Chondrocyte (in vitro differentiated cells): ENCODE results near the gene HAP1. TPM values are rescaled to one million over a fixed set of nuclear protein-coding genes. Genes with fewer than 3 reads are reported as not detected.
A peak's percentile ranks its signal among the peaks of the same experiment; 100 is the strongest.

Experiments used
- DNase-seq: peaks from one replicate; pipeline ENCODE4 v3.0.0; 2021; ENCODE audit warnings: mixed read lengths, low spot score
- H3K27ac Mint-ChIP-seq: one replicate; pipeline ENCODE4 v1.8.0; 2021; ENCODE audit warnings: mild to moderate bottlenecking, moderate library complexity, mixed read lengths; ENCODE audit not compliant: unreplicated experiment
- H3K27me3 Mint-ChIP-seq: 2 replicates; pipeline ENCODE4 v1.8.0; 2021; ENCODE audit warnings: low read depth, mixed read lengths
- H3K36me3 Mint-ChIP-seq: 2 replicates; pipeline ENCODE4 v1.8.0; 2021; ENCODE audit warnings: low read depth, mixed read lengths
- H3K4me1 Mint-ChIP-seq: 2 replicates; pipeline ENCODE4 v1.8.0; 2021; ENCODE audit warnings: low read depth, mild to moderate bottlenecking, mixed read lengths
- H3K4me3 Mint-ChIP-seq: one replicate; pipeline ENCODE4 v1.8.0; 2021; ENCODE audit warnings: mild to moderate bottlenecking, moderate library complexity, mixed read lengths; ENCODE audit not compliant: unreplicated experiment
- H3K9me3 Mint-ChIP-seq: 2 replicates; pipeline ENCODE4 v1.8.0; 2021; ENCODE audit warnings: low read depth, mixed read lengths
- total RNA-seq: library from RNA; stranded (reverse); gene quantifications from 3 replicates; pipeline ENCODE4 v1.2.1, GENCODE V29; 2021
- TF ChIP-seq, protein P1 (sequence below): fragments of 200-600 bp; sonication (generic); IDR thresholded peaks from 2 replicates; pipeline ENCODE4 v1.5.0; 2021; ENCODE audit warnings: antibody characterized with exemption, mild to moderate bottlenecking, moderate library complexity

HAP1 gene
- total RNA-seq, 1 donor from 2014 or later = not detected

GRCh38 chr17:41735744-41736143 is 1.3 kb upstream of the HAP1 start:
- H3K4me3 Mint-ChIP-seq = no peak overlapping the region

GRCh38 chr17:41734949-41735313 is 488 bp upstream of the HAP1 start:
- peaks cover 55% of the 10 kb centered on the region for H3K27me3 Mint-ChIP-seq
- no peak for DNase-seq
- H3K9me3 Mint-ChIP-seq = no peaks in the 10 kb centered on the region
- peak overlapping the region; percentile 59 for H3K4me3 Mint-ChIP-seq
- peaks cover 6% of the 10 kb centered on the region for H3K4me1 Mint-ChIP-seq
- H3K27ac Mint-ChIP-seq = no peak overlapping the region
- TF ChIP-seq, protein P1, sequence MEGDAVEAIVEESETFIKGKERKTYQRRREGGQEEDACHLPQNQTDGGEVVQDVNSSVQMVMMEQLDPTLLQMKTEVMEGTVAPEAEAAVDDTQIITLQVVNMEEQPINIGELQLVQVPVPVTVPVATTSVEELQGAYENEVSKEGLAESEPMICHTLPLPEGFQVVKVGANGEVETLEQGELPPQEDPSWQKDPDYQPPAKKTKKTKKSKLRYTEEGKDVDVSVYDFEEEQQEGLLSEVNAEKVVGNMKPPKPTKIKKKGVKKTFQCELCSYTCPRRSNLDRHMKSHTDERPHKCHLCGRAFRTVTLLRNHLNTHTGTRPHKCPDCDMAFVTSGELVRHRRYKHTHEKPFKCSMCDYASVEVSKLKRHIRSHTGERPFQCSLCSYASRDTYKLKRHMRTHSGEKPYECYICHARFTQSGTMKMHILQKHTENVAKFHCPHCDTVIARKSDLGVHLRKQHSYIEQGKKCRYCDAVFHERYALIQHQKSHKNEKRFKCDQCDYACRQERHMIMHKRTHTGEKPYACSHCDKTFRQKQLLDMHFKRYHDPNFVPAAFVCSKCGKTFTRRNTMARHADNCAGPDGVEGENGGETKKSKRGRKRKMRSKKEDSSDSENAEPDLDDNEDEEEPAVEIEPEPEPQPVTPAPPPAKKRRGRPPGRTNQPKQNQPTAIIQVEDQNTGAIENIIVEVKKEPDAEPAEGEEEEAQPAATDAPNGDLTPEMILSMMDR = no peak
- peaks cover 4% of the 10 kb centered on the region for H3K36me3 Mint-ChIP-seq

More at GRCh38 chr17:41735744-41736143, 1.3 kb upstream of the HAP1 start:
- TF ChIP-seq, protein P1 = no peak
- peaks cover 4% of the 10 kb centered on the region for H3K36me3 Mint-ChIP-seq
- H3K27ac Mint-ChIP-seq = no peak overlapping the region
- peaks cover 47% of the 10 kb centered on the region for H3K27me3 Mint-ChIP-seq
- H3K9me3 Mint-ChIP-seq = no peaks in the 10 kb centered on the region
- no peak for DNase-seq
- peaks cover 6% of the 10 kb centered on the region for H3K4me1 Mint-ChIP-seq

GRCh38 chr17:41733348-41734138 is 900 bp downstream of the HAP1 start:
- peaks cover 55% of the 10 kb centered on the region for H3K27me3 Mint-ChIP-seq
- no peak for DNase-seq
- H3K4me1 Mint-ChIP-seq = peaks cover 6% of the 10 kb centered on the region

GRCh38 chr17:41731836-41732235 is 2.6 kb downstream of the HAP1 start:
- H3K27me3 Mint-ChIP-seq = peaks cover 46% of the 10 kb centered on the region
- no peak overlapping the region for H3K27ac Mint-ChIP-seq
- no peaks in the 10 kb centered on the region for H3K9me3 Mint-ChIP-seq
- no peak for DNase-seq
- H3K36me3 Mint-ChIP-seq = peaks cover 4% of the 10 kb centered on the region
- H3K4me1 Mint-ChIP-seq = peaks cover 6% of the 10 kb centered on the region
- TF ChIP-seq, protein P1 = no peak
- H3K4me3 Mint-ChIP-seq = no peak overlapping the region

More at GRCh38 chr17:41733348-41734138, 900 bp downstream of the HAP1 start:
- Mint-ChIP-seq H3K27ac (no peak overlapping the region), H3K4me3 (peak overlapping the region; percentile 19), H3K36me3 (peaks cover 4% of the 10 kb centered on the region), H3K9me3 (no peaks in the 10 kb centered on the region)
- TF ChIP-seq, protein P1 = no peak

DNA sequence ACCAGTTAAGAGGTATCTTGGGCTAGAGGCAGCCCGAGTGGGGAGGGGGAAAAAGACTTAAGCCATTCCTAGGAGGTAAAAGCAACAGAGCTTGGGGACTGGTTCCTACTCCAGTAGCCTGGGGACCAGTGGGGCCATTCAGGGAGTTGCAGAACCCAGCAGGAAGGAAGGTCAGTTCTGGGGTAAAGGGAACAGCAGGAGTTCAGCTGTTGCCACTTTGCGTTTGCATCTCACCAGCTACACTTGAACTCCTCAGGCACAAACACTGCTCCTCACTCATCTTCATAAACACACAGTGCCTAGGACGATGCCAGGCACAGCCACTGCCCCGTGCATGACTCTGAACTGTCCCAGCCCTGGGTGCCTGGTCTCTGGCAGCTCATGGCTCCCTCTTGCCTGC is 4.0 kb downstream of the HAP1 start:
- Mint-ChIP-seq H3K4me1 (peaks cover 6% of the 10 kb centered on the region), H3K36me3 (peaks cover 4% of the 10 kb centered on the region), H3K27me3 (peaks cover 37% of the 10 kb centered on the region), H3K9me3 (no peaks in the 10 kb centered on the region), H3K27ac (no peak overlapping the region), H3K4me3 (no peak overlapping the region)
- TF ChIP-seq, protein P1 = no peak
- DNase-seq = no peak
